A673 (cell line): ENCODE results near the gene MEF2C.

Experiments
- CTCF ChIP-seq: fragments of 300-800, 200-600 bp; sonication (generic); conservative IDR thresholded peaks from 2 replicates; pipeline ENCODE4 v1.5.1; 2017; ENCODE audit warnings: low read depth, mild to moderate bottlenecking, antibody characterized with exemption, low read length, moderate library complexity, mixed read lengths
- EZH2 ChIP-seq: fragments of 200-600 bp; sonication (generic); IDR thresholded peaks from 2 replicates; pipeline ENCODE4 v1.6.1; 2017; ENCODE audit warnings: borderline replicate concordance, low read depth, mild to moderate bottlenecking, mixed read lengths, antibody characterized with exemption, low read length; ENCODE audit not compliant: poor library complexity, severe bottlenecking

DNA sequence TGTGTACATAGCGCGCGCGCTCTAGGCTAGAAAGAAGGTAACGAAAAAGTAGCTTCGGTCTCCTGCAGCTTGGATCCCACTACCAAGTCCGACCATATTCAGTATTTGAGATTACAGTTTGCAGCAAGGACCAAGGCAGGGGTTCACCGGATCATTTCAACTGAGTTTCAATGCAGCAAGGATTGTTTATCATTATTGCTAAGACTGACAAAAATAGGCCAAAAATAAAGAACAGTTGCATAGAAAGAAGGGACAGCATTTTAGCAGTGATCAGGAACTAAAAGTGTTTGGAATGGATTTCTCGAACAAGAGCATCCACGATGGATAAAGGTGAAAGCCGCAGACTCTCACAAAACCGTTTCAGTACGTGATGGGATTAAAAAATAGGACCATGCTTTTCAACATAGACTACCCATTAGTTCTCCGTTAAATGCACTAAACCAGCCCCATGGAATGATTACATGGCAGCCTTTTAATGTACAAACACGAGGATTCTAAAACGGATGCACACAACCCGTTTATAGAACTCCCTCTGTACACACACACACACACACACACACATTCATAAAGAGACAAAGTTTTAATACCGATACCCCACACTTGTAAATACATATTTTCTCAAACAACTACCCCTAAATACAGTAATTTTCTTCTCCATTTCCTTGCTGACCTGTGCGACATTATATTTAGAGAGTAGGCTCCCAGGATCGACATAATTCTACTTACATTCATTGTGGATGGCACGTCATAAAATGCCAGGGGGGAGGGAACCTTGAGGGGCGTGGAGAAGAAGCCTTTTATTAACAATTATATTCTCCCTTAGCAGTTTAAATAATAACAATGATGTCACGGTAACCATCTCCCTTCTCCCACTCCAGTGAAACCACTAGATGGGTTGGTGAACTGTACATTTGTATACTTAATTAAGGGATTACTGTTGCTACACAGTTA lies 197.1 kb downstream of the MEF2C start:
- TF ChIP-seq CTCF (no peak), EZH2 (no peak)
